ENCODE results near the gene PCDHB7. TPM values are rescaled to one million over a fixed set of nuclear protein-coding genes. Genes with fewer than 3 reads are reported as not detected.
"Not testable (repeated sequence)": the region's sequence is repeated elsewhere in the genome, so short reads cannot be mapped to it uniquely, and the experiment has no call there.

The PCDHB7 gene
- total RNA-seq, 1 donor from 2014 or later = 0.21 TPM

DNA sequence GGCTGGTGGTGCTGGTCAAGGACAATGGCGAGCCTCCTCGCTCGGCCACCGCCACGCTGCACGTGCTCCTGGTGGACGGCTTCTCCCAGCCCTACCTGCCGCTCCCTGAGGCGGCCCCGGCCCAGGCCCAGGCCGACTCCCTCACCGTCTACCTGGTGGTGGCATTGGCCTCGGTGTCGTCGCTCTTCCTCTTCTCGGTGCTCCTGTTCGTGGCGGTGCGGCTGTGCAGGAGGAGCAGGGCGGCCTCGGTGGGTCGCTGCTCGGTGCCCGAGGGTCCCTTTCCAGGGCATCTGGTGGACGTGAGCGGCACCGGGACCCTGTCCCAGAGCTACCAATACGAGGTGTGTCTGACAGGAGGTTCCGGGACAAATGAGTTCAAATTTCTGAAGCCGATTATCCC lies 53.0 kb downstream of the PCDHB7 start:
- H3K9ac ChIP-seq; H3K4me2 ChIP-seq; H4K20me1 ChIP-seq (ENCODE audit: low read depth); H3K4me1 ChIP-seq; H3K36me3 ChIP-seq; H3K27me3 ChIP-seq; H3K79me2 ChIP-seq (ENCODE audit: low read depth); H3K4me3 ChIP-seq; H3K36me3 Mint-ChIP-seq; H3K9me3 ChIP-seq (ENCODE audit: low read depth); H3K4me3 Mint-ChIP-seq; H3K27ac ChIP-seq; H3K27me3 Mint-ChIP-seq (ENCODE audit: insufficient read depth, low read depth); H3F3A ChIP-seq (ENCODE audit: low read depth); DNase-seq (ENCODE audit: low spot score); H3K27ac Mint-ChIP-seq; H3K4me1 Mint-ChIP-seq; H2AFZ ChIP-seq (replicated peaks): not testable (repeated sequence)
- peaks cover 29% of the 10 kb centered on the region for H3K9me3 Mint-ChIP-seq

Other genes with a start within 250 kb of the PCDHB7 start
- 2.9 and 5.9 TPM in 2 replicates for gene PCDHAC1, start 246.3 kb upstream of the PCDHB7 start, total RNA-seq (ENCODE audit: low replicate concordance)
- 1.9 and 2.5 TPM in 2 replicates for gene PCDHAC2, start 206.2 kb upstream of the PCDHB7 start, total RNA-seq (ENCODE audit: low replicate concordance)
- 0.03 and 0.07 TPM in 2 replicates for gene PCDHB1, start 121.3 kb upstream of the PCDHB7 start, total RNA-seq (ENCODE audit: low replicate concordance)
- gene PCDHB2, start 78.0 kb upstream of the PCDHB7 start, total RNA-seq (ENCODE audit: low replicate concordance) = 34.2 and 48.4 TPM in 2 replicates
- 5.6 and 6.7 TPM in 2 replicates for gene PCDHB3, start 72.2 kb upstream of the PCDHB7 start, total RNA-seq (ENCODE audit: low replicate concordance)
- gene PCDHB4, start 50.8 kb upstream of the PCDHB7 start, total RNA-seq (ENCODE audit: low replicate concordance) = 1.9 and 2.3 TPM in 2 replicates
- 11.9 and 15.2 TPM in 2 replicates for gene PCDHB5, start 37.4 kb upstream of the PCDHB7 start, total RNA-seq (ENCODE audit: low replicate concordance)
- gene PCDHB6, start 22.6 kb upstream of the PCDHB7 start, total RNA-seq (ENCODE audit: low replicate concordance) = 0.90 and 1.5 TPM in 2 replicates
- gene PCDHB8, start 5.1 kb downstream of the PCDHB7 start, total RNA-seq (ENCODE audit: low replicate concordance) = 0.31 TPM in 1 of 2 replicates, not detected in the other
- gene PCDHB16, start 9.7 kb downstream of the PCDHB7 start, total RNA-seq (ENCODE audit: low replicate concordance) = 4.0 and 4.5 TPM in 2 replicates
- gene PCDHB9, start 14.5 kb downstream of the PCDHB7 start, total RNA-seq (ENCODE audit: low replicate concordance) = 3.1 and 4.6 TPM in 2 replicates
- 9.3 and 10.4 TPM in 2 replicates for gene PCDHB10, start 19.7 kb downstream of the PCDHB7 start, total RNA-seq (ENCODE audit: low replicate concordance)
- 3.8 and 4.0 TPM in 2 replicates for gene PCDHB11, start 27.0 kb downstream of the PCDHB7 start, total RNA-seq (ENCODE audit: low replicate concordance)
- gene PCDHB12, start 36.1 kb downstream of the PCDHB7 start, total RNA-seq (ENCODE audit: low replicate concordance) = 3.0 and 3.8 TPM in 2 replicates
- 2.4 and 3.0 TPM in 2 replicates for gene PCDHB13, start 41.3 kb downstream of the PCDHB7 start, total RNA-seq (ENCODE audit: low replicate concordance)
- 7.2 and 7.4 TPM in 2 replicates for gene PCDHB14, start 50.7 kb downstream of the PCDHB7 start, total RNA-seq (ENCODE audit: low replicate concordance)
- gene PCDHB15, start 72.8 kb downstream of the PCDHB7 start, total RNA-seq (ENCODE audit: low replicate concordance) = 7.8 and 9.4 TPM in 2 replicates
- 0.22 and 0.96 TPM in 2 replicates for gene SLC25A2, start 131.4 kb downstream of the PCDHB7 start, total RNA-seq (ENCODE audit: low replicate concordance)
- 121 and 157 TPM in 2 replicates for gene TAF7, start 148.1 kb downstream of the PCDHB7 start, total RNA-seq (ENCODE audit: low replicate concordance)
- 1.0 and 1.5 TPM in 2 replicates for gene PCDHGA1, start 157.9 kb downstream of the PCDHB7 start, total RNA-seq (ENCODE audit: low replicate concordance)
- gene PCDHGA2, start 166.1 kb downstream of the PCDHB7 start, total RNA-seq (ENCODE audit: low replicate concordance) = 0.37 and 0.71 TPM in 2 replicates
- gene PCDHGA3, start 171.2 kb downstream of the PCDHB7 start, total RNA-seq (ENCODE audit: low replicate concordance) = 0.34 and 0.54 TPM in 2 replicates
- 3.6 and 4.3 TPM in 2 replicates for gene PCDHGB1, start 177.5 kb downstream of the PCDHB7 start, total RNA-seq (ENCODE audit: low replicate concordance)
- gene PCDHGA4, start 182.4 kb downstream of the PCDHB7 start, total RNA-seq (ENCODE audit: low replicate concordance) = 2.3 and 2.4 TPM in 2 replicates
- gene PCDHGB2, start 187.3 kb downstream of the PCDHB7 start, total RNA-seq (ENCODE audit: low replicate concordance) = 2.1 and 2.2 TPM in 2 replicates
- 0.71 and 1.3 TPM in 2 replicates for gene PCDHGA5, start 191.5 kb downstream of the PCDHB7 start, total RNA-seq (ENCODE audit: low replicate concordance)
- 0.74 and 0.95 TPM in 2 replicates for gene PCDHGB3, start 197.6 kb downstream of the PCDHB7 start, total RNA-seq (ENCODE audit: low replicate concordance)
- 0.77 and 1.4 TPM in 2 replicates for gene PCDHGA6, start 201.2 kb downstream of the PCDHB7 start, total RNA-seq (ENCODE audit: low replicate concordance)
- gene PCDHGA7, start 210.1 kb downstream of the PCDHB7 start, total RNA-seq (ENCODE audit: low replicate concordance) = 0.81 and 1.1 TPM in 2 replicates
- gene PCDHGB4, start 215.1 kb downstream of the PCDHB7 start, total RNA-seq (ENCODE audit: low replicate concordance) = 10.4 and 14.9 TPM in 2 replicates
- 2.3 and 3.3 TPM in 2 replicates for gene PCDHGA8, start 220.0 kb downstream of the PCDHB7 start, total RNA-seq (ENCODE audit: low replicate concordance)
- gene PCDHGB5, start 225.3 kb downstream of the PCDHB7 start, total RNA-seq (ENCODE audit: low replicate concordance) = 2.0 and 3.7 TPM in 2 replicates
- 0.97 and 2.2 TPM in 2 replicates for gene PCDHGA9, start 230.1 kb downstream of the PCDHB7 start, total RNA-seq (ENCODE audit: low replicate concordance)
- gene PCDHGB6, start 235.4 kb downstream of the PCDHB7 start, total RNA-seq (ENCODE audit: low replicate concordance) = 13.2 and 22.1 TPM in 2 replicates
- gene PCDHGA10, start 240.3 kb downstream of the PCDHB7 start, total RNA-seq (ENCODE audit: low replicate concordance) = 4.2 and 4.7 TPM in 2 replicates
- 21.1 and 23.9 TPM in 2 replicates for gene PCDHGB7, start 245.0 kb downstream of the PCDHB7 start, total RNA-seq (ENCODE audit: low replicate concordance)
- gene PCDHGA11, start 248.4 kb downstream of the PCDHB7 start, total RNA-seq (ENCODE audit: low replicate concordance) = 9.5 and 13.3 TPM in 2 replicates